ENCODE data around the gene TMX2. TPM values are rescaled to one million over a fixed set of nuclear protein-coding genes. Genes with fewer than 3 reads are reported as not detected.

The TMX2 gene
- total and polyA plus RNA-seq, 9 of the 15 experiments (the other 6 are each of a cell fraction or from before 2014, with no cell fraction given) = 176 to 433 (median 227) TPM

GRCh38 chr11:57764972-57765371, 52.6 kb downstream of the TMX2 start (continued):
- no peak for TF ChIP-seq TAF9B (IDR thresholded peaks at IDR 0.05; ENCODE audit: partially characterized antibody)
- TF ChIP-seq RBM39 (optimal IDR thresholded peaks at IDR 0.05; ENCODE audit: low read depth, low read length) = no peak
- TF ChIP-seq KDM5B (IDR thresholded peaks at IDR 0.05; ENCODE audit: insufficient replicate concordance, low read depth, low read length) = no peak

GRCh38 chr11:57770793-57771192, 58.4 kb downstream of the TMX2 start:
- Histone ChIP-seq H3K9me1 (ENCODE audit: control insufficient read depth, insufficient read depth, low read length) (peaks cover 3% of the 10 kb centered on the region), H3K36me3 (ENCODE audit: control insufficient read depth, insufficient read depth, low read length) (peaks cover 17% of the 10 kb centered on the region; the same call in 2 of the 3 replicates), H3K4me3 (no peak overlapping the region), H3K9ac (ENCODE audit: insufficient read depth in 1 of 2, low read depth in 2 of 2, low read length in 2 of 2) (no peak overlapping the region), H3K4me2 (ENCODE audit: insufficient read depth, low read length) (no peak overlapping the region), H3K27ac (ENCODE audit: extremely low read depth, low read depth, low read length) (no peak overlapping the region), H3K27me3 (ENCODE audit: control insufficient read depth in 2 of 2, insufficient read depth in 2 of 2, low read length in 2 of 2) (no peaks in the 10 kb centered on the region), H3K79me2 (ENCODE audit: control insufficient read depth, insufficient read depth, low read length) (peaks cover 85% of the 10 kb centered on the region), H3K9me3 (replicated peaks; ENCODE audit: control insufficient read depth, insufficient read depth, low read depth, low read length) (no peaks in the 10 kb centered on the region), H2AFZ (ENCODE audit: low read depth, low read length) (no peak overlapping the region), H3K4me1 (replicated peaks in 1 of 2; ENCODE audit: control insufficient read depth in 2 of 2, insufficient read depth in 2 of 2, low read length in 2 of 2) (peaks cover 1 to 9% of the 10 kb centered on the region in 2 experiments), H4K20me1 (replicated peaks; ENCODE audit: control insufficient read depth, insufficient read depth, low read length) (peaks cover 13% of the 10 kb centered on the region; the same call in 1 of the 2 replicates)
- FAIRE-seq (no peak), ATAC-seq (no peak), DNase-seq (ENCODE audit: extremely low read depth in 1 of 4, low spot score in 3 of 4) (no peak)
- intact Hi-C loops (cut with micrococcal nuclease) (no loop called here), in situ Hi-C loops (cut with MboI) (no loop called here)
- ChIA-PET POLR2A (interaction anchor here (1.2 kb wide), 2 partner anchors 9 to 11 kb away, joined by 3 to 6 read pairs; partner anchors contain the start of gene CTNND1), CTCF (ENCODE audit: low intra/inter-chr PET ratio) (no interaction called here)
- 79% methylated on average over 1 of the region's 1 CpG for WGBS (ENCODE audit: insufficient coverage, low coverage, missing lambda C conversion rate)
- BruUV-seq (replicated peaks) = no TSS peak
- no peak for TF ChIP-seq MTF1 (CRISPR knock-in tag; IDR thresholded peaks at IDR 0.05; ENCODE audit: borderline replicate concordance)
- TF ChIP-seq IRF9 (tag; IDR thresholded peaks at IDR 0.05) = no peak
- TF ChIP-seq ATF6 (CRISPR knock-in tag; IDR thresholded peaks at IDR 0.05) = no peak
- TF ChIP-seq ZBED1 (IDR thresholded peaks at IDR 0.05) = no peak
